22Rv1 (cell line): ENCODE measurements around the gene STARD9.

Experiments used
- H3K27ac ChIP-seq: fragments of 450-650 bp; 2 replicates; pipeline ENCODE4 v1.5.1; 2017
- ZFX ChIP-seq: fragments of 450-650 bp; IDR thresholded peaks from 2 replicates; pipeline ENCODE4 v1.6.1; 2017; ENCODE audit warnings: antibody characterized with exemption, borderline replicate concordance
- TF ChIP-seq, protein P1 (sequence below): fragments of 450-650 bp; IDR thresholded peaks from 2 replicates; pipeline ENCODE4 v1.5.1; 2017; ENCODE audit warnings: mild to moderate bottlenecking

The STARD9 gene

DNA sequence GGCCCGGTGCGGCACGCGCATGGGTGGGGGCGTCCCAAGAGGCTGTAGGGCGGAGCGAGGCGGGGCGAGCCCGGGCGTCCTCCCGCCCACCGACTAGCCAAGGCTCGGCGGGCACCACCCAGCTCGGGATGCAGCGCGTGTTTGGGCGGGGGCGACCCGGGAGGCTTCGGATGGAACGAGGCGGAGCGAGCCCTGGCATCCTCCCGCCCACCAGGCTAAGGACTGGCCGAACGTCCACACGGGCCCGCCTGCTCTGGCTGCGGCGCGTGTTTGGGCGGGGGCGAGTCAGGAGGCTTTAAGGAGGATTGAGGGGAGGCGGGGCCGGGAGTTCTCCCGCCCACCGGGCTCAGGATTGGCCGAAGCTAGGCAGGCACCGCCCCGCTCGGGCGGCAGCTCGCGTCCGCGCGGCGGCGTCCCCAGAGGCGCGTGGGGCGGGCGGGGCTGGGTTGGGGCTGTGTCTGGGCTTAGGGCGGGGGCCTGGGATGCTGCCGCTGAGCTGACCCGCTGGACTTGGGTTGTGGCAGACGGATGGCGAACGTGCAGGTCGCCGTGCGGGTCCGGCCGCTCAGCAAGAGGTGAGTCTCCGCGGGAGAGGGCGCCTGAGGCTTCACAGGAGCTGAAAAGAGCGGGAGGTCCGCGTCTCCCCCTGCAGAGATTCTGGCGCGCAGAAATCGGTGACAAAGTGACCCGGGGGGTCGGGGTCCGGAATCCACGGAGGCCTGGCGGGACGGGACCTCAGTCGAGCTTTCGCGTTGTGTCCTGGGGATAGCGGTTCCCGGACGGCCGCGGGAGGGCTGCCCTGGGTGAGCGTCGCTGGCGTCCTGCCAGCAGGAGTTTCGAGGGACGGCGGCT is at the start of gene STARD9:
Gene STARD9 (plus strand): TSS at position 419 of the 852 bp plus-strand sequence. CDS start 110 bp downstream, at position 529.
- TF ChIP-seq, protein P1, sequence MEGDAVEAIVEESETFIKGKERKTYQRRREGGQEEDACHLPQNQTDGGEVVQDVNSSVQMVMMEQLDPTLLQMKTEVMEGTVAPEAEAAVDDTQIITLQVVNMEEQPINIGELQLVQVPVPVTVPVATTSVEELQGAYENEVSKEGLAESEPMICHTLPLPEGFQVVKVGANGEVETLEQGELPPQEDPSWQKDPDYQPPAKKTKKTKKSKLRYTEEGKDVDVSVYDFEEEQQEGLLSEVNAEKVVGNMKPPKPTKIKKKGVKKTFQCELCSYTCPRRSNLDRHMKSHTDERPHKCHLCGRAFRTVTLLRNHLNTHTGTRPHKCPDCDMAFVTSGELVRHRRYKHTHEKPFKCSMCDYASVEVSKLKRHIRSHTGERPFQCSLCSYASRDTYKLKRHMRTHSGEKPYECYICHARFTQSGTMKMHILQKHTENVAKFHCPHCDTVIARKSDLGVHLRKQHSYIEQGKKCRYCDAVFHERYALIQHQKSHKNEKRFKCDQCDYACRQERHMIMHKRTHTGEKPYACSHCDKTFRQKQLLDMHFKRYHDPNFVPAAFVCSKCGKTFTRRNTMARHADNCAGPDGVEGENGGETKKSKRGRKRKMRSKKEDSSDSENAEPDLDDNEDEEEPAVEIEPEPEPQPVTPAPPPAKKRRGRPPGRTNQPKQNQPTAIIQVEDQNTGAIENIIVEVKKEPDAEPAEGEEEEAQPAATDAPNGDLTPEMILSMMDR, result no peak; the same call in 1 of the 2 replicates
- TF ChIP-seq ZFX, result no peak
- H3K27ac ChIP-seq, result no peak within 1 kb of the TSS

DNA sequence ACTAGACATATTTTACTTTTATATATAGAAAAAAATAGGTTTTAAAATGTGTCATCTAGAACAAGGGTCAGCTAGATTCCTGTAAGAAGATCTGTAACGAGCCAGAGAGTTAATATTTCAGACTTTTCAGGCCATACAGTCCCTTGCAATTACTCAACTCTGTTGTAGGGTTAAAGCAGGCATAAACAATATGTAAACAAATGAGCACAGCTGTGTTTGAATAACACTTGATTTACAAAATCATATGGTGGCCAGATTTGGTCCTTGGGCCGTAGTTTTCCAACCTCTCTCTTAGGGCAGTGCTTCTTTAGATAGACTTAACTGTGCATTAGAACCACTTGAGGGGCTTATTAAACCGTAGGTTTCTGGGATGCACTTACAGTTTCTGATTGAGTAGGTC is 46.4 kb upstream of the STARD9 start:
- no peak for TF ChIP-seq ZFX
- TF ChIP-seq, protein P1, result no peak

DNA sequence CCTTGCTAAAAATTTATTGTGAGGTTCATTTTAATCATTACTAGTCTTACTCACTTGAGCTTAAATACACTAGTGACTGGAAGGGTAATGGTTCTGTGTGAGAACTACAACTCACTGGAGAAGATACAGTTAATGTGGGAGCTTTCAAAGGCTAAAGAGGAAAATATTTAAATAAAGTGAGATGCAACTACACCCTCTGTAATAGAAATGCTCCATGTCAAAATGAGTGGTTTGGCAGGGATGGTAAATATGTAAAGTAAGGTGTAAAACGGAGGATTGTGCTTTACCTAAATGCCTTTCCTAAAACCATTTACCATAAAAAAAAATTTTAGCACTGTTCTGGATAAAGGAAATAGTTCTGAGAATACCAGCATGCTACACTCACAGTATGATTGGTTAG is 42.2 kb upstream of the STARD9 start:
- H3K27ac ChIP-seq, result no peak overlapping the region
- no peak for TF ChIP-seq ZFX
- TF ChIP-seq, protein P1, result no peak

More for the DNA sequence above, 46.4 kb upstream of the STARD9 start:
- no peak overlapping the region for H3K27ac ChIP-seq

GRCh38 chr15:42544853-42545629 is 30.4 kb upstream of the STARD9 start:
- no peak for TF ChIP-seq ZFX
- TF ChIP-seq, protein P1, result no peak
- H3K27ac ChIP-seq, result no peak overlapping the region

GRCh38 chr15:42547918-42548248 is 27.5 kb upstream of the STARD9 start:
- TF ChIP-seq, protein P1, result no peak
- TF ChIP-seq ZFX, result no peak
- peak overlapping the region; percentile 73 for H3K27ac ChIP-seq

DNA sequence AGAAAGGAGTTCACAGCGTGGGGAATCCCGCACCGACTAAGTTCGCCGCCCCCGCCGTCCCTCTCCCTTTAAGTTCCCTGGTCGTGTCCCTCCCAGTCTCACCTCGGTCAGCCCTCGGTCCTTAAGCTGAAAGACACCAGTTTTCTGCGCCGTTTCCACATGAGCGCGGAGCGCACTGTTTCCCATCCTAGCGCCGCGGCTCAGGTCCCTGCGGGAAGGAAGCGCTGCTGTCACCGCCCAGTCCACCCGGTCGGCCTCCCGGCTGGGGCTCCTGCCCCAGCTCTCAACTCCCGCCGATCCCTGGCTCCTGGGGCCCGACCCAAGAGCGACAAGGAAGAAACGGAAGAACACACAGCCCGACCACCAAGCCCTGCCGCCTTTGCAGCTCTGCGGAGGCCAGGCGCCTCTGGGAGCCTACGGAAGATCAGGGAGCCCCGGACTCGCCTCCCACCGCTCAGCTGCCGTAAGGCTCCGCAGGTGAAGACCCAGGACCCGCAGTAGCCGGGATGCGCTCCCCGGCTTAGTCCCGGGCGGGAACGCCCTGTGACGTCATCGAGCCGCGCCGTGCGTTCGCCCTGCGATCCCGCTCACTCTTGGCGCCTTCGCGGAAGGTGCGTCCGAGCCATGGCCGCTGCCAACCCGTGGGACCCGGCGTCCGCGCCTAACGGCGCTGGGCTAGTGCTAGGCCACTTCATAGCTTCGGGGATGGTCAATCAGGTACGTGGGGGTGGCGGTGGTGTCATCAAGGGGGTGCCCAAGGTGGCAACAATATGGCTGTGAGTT is 27.0 kb upstream of the STARD9 start, which contains the start of the genes HAUS2 and LRRC57:
Gene HAUS2 (plus strand): TSS at position 590 of the 783 bp plus-strand sequence. CDS start 35 bp downstream, at position 625.
Gene LRRC57 (minus strand): TSS at position 545 of the 783 bp plus-strand sequence. CDS start 359 bp downstream, at position 186.
- TF ChIP-seq, protein P1, result no peak
- TF ChIP-seq ZFX, result no peak
- H3K27ac ChIP-seq, result peak within 1 kb of the TSS; percentile 73
